Midbrain (tissue), 1 donor: ENCODE measurements around the gene CALD1.

Experiments used
- DNase-seq: peaks from one replicate; lab custom pipeline; 2025; lab: John Stamatoyannopoulos, UW

The CALD1 gene

GRCh38 chr7:134778941-134779740, at the start of gene CALD1:
Gene CALD1, plus strand, starts transcription at chr7:134779634. Its CDS starts 88,100 bp downstream, at chr7:134867734.
- peak; percentile 15 for DNase-seq

GRCh38 chr7:134729895-134730294, 49.5 kb upstream of the CALD1 start:
- no peak for DNase-seq

- DNase-seq, result no peak
Observed at GRCh38 chr7:134730411-134730829, 49.0 kb upstream of the CALD1 start.

- DNase-seq, result no peak
Observed at GRCh38 chr7:134731616-134732015, 47.8 kb upstream of the CALD1 start.

- no peak for DNase-seq
Observed at GRCh38 chr7:134732728-134733127, 46.7 kb upstream of the CALD1 start.

GRCh38 chr7:134736381-134736780, 43.1 kb upstream of the CALD1 start:
- no peak for DNase-seq

- no peak for DNase-seq
Observed at GRCh38 chr7:134737566-134738345, 41.7 kb upstream of the CALD1 start.

GRCh38 chr7:134739362-134739761, 40.1 kb upstream of the CALD1 start:
- no peak for DNase-seq

GRCh38 chr7:134740376-134740775, 39.1 kb upstream of the CALD1 start:
- no peak for DNase-seq

GRCh38 chr7:134741907-134742635, 37.4 kb upstream of the CALD1 start:
- no peak for DNase-seq

- DNase-seq, result no peak
Observed at GRCh38 chr7:134742688-134743350, 36.6 kb upstream of the CALD1 start.

- no peak for DNase-seq
Observed at GRCh38 chr7:134744569-134744968, 34.9 kb upstream of the CALD1 start.

- DNase-seq, result no peak
Observed at GRCh38 chr7:134747326-134747725, 32.1 kb upstream of the CALD1 start.

- DNase-seq, result peak; percentile 41
Observed at GRCh38 chr7:134750083-134751062, 29.1 kb upstream of the CALD1 start.

- no peak for DNase-seq
Observed at GRCh38 chr7:134752006-134752760, 27.3 kb upstream of the CALD1 start.

GRCh38 chr7:134755422-134756022, 23.9 kb upstream of the CALD1 start:
- DNase-seq, result peak; percentile 5

- no peak for DNase-seq
Observed at GRCh38 chr7:134757938-134758337, 21.5 kb upstream of the CALD1 start.

GRCh38 chr7:134758981-134759380, 20.5 kb upstream of the CALD1 start:
- no peak for DNase-seq

GRCh38 chr7:134761266-134761665, 18.2 kb upstream of the CALD1 start:
- DNase-seq, result no peak

GRCh38 chr7:134763960-134764359, 15.5 kb upstream of the CALD1 start:
- no peak for DNase-seq
